Activated CD8-positive, alpha-beta memory T cell treated with anti-CD3 and anti-CD28 coated beads for 36 hours (primary cell): Measurements from ENCODE around the gene ANO3. TPM values are rescaled to one million over a fixed set of nuclear protein-coding genes. Genes with fewer than 3 reads are reported as not detected.
"Not testable (repeated sequence)": the region's sequence is repeated elsewhere in the genome, so short reads cannot be mapped to it uniquely, and the experiment has no call there.

Source experiments
- CTCF ChIA-PET: fragments of 350-600 bp; sonication (Branson Sonifier 250); formaldehyde crosslinking; loops from one replicate; lab custom pipeline; 2021; ENCODE audit warnings: antibody characterized with exemption; lab: Charles Lee
- POLR2A ChIA-PET: fragments of 350-600 bp; sonication (Branson Sonifier 250); formaldehyde crosslinking; loops from one replicate; lab custom pipeline; 2021; ENCODE audit warnings: antibody characterized with exemption; lab: Charles Lee
- total RNA-seq, 2 experiments: library from RNA; stranded (reverse); gene quantifications; one replicate each; pipeline ENCODE4 v1.2.3, GENCODE V29; 2021

The ANO3 gene
- total RNA-seq, 2 experiments from 2014 or later, result not detected

GRCh38 chr11:26607725-26608506, 276.0 kb downstream of the ANO3 start:
- POLR2A ChIA-PET, result no interaction called here
- CTCF ChIA-PET, result no interaction called here

- POLR2A ChIA-PET, result no interaction called here
Measured at GRCh38 chr11:26608507-26609146, 276.7 kb downstream of the ANO3 start.

GRCh38 chr11:26613759-26614158, 281.8 kb downstream of the ANO3 start:
- POLR2A ChIA-PET, result no interaction called here

More at GRCh38 chr11:26608507-26609146, 276.7 kb downstream of the ANO3 start:
- CTCF ChIA-PET, result no interaction called here

DNA sequence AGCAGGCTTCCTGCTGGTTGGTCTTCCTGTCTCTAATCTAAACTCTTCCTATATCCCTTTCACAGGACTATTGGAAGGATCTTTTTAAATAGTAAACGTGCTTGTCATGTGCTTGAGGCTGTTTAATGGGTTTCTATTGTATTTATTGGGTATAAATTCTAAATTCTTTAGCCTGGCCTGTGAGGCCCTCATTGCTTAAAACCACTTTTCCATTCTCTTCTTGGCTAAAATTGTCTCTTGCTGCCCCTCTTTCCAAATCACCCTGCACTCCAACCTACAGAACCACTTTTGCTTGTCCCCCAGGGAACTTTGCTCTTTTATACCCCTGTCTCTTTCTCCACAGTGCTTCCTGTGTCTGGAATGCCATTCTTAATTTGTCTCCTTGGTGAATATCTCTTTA, 286.5 kb downstream of the ANO3 start:
- ChIA-PET POLR2A (no interaction called here), CTCF (no interaction called here)

More at GRCh38 chr11:26613759-26614158, 281.8 kb downstream of the ANO3 start:
- CTCF ChIA-PET, result no interaction called here

DNA sequence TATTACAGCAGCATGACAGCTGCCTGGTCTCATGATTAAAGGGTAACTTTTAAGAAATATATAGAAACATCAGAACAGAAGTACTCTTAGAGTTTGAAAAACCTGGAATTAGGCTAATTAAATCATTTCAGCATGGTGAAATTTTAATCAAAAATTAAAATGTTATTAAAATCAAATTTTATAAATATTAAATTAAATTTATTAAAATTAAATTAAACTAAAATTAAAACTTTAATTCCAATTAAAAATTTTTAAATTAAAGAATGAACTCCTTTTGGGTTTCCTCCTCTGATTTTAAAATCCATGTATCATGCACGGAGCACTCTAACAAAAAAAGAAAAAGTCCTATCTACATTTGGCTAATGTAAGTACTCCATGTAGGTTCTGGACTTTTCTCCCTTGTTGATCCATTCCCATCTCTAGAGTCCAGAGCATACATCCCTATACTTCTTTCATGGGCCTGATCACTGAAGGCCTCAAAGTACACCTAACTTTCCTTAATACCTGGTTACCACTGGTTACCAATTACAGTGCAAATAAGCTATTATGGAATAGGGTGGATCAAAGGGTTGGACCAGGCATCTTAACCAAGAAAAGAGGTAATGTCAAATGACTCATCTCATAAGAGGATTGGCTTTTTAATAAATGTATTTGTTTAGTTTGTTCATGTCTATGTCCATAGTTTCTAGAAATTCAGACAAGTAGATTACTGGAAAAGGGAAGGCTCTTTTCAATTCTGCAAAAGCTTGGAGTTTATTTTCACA, 288.5 kb downstream of the ANO3 start:
- CTCF ChIA-PET, result no interaction called here

DNA sequence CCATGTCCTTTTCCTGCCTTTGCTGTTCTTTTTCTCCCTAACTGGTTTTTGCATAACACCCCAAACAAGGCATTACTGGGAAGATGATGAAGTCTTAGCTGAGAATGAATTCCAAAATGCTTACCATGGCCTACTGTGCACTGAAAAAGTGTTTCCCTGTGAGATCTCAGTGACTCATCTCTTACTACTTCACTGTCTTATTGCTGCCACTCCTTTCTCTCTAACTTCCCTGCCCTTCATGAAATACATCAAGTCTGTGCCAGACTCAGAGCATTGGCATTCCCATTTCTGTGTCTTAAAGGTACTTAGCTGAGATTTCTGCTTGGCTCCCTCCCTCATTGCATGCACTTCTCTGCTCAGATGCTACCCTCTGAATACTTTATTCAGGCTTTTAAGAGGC, 289.2 kb downstream of the ANO3 start:
- ChIA-PET POLR2A (no interaction called here), CTCF (no interaction called here)

More for the DNA sequence above, 288.5 kb downstream of the ANO3 start:
- POLR2A ChIA-PET, result no interaction called here

DNA sequence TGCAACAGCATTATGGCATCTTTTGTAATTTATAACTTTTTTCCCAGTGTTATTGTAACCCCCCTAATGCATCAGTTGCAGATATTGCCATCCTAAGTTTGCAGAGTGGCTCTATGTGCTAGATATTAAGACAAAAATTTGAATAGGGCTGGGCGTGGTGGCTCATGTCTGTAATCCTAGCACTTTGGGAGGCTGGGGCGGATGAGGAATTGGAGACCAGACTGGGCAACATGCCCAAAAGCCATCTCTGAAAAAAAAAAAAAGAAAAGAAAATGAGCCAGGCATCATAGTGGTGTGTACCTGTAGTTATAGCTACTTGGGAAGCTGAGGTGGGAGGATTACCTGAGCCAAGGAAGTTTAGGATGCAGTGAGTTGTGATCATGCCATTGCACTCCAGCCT, 290.3 kb downstream of the ANO3 start:
- ChIA-PET CTCF (no interaction called here), POLR2A (no interaction called here)

- POLR2A ChIA-PET, result no interaction called here
- CTCF ChIA-PET, result no interaction called here
Measured at GRCh38 chr11:26623076-26623659, 291.2 kb downstream of the ANO3 start.

DNA sequence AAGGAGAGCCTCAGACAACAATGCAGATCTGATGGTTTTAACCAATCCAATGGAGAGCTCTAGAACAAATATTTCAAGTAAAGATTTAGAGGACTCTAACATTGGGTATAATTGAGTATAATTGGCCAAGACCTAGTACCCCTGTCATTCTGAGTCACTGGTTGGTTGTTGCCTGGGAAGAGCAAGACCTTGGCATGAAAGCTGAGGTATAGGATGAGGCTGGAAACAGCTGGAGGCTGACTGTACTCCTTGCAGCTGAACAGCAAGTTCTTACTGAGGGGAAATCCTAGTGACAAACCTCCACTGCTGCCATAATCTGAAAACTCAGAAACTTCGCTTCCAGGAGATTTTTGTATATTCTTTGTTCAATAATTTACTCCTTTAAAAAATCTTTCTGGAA, 294.4 kb downstream of the ANO3 start:
- CTCF ChIA-PET, result no interaction called here
- POLR2A ChIA-PET, result no interaction called here

GRCh38 chr11:26632691-26633159, 300.8 kb downstream of the ANO3 start:
- CTCF ChIA-PET, result no interaction called here
- POLR2A ChIA-PET, result no interaction called here

DNA sequence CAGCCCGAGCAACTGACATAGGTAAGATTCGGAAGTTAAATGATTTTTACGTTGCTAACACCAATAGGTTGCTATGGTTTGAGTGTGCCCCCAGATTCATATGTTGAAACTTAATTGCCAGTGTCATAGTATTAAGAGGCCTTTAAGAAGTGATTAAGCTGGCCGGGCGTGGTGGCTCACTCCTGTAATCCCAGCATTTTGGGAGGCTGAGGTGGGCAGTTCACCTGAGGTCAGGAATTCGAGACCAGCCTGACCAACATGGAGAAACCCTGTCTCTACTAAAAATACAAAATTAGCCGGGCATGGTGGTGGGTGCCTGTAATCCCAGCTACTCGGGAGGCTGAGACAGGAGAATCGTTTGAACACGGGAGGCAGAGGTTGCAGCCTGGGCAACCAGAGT, 311.4 kb downstream of the ANO3 start:
- POLR2A ChIA-PET, CTCF ChIA-PET: not testable (repeated sequence)

- ChIA-PET CTCF (no interaction called here), POLR2A (no interaction called here)
Measured at GRCh38 chr11:26649884-26650283, 318.0 kb downstream of the ANO3 start.

GRCh38 chr11:26651916-26652315, 320.0 kb downstream of the ANO3 start:
- CTCF ChIA-PET, result no interaction called here
- POLR2A ChIA-PET, result no interaction called here

GRCh38 chr11:26655287-26655686, 323.4 kb downstream of the ANO3 start:
- POLR2A ChIA-PET, result no interaction called here

DNA sequence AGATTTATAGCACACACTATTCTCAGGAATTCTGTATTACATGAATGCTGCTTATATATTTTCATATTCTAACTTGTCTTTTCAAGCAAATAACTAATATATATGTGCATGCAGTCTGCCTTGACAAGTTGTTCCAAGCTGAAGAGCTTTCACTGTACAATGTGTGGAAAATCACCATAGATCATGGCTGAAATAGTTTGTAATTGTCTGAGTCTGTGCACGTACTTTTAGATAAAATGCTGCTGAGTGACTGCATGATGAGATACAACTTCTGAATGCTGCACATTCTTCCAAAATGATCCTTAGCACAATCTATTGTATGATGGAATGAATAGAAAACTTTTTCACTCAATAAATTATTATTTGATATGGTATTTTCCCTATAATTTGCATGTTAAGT, 331.0 kb downstream of the ANO3 start:
- ChIA-PET CTCF (interaction anchor here (0.7 kb wide), 1 partner anchor 26 kb away, joined by 3 read pairs; no protein-coding TSS in a partner anchor), POLR2A (no interaction called here)

More at GRCh38 chr11:26655287-26655686, 323.4 kb downstream of the ANO3 start:
- CTCF ChIA-PET, result no interaction called here

DNA sequence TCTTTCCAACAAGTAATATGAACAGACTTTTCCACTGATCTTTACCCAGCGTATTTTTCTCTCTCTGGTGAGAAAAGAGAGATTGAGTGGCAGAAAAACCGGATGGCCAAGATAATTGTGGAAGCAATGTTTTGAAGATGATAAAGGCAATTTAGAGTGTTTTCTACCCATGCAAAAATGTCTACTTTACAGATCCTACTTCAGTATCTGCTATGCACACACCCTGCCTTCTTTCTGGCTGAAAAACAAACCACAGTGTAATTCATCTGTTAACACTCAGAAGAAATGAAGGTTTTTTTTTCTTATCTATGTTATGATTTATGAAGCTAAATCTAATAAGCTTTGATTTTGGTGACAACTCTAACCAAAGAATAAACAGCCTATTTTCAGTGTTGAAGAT, 333.1 kb downstream of the ANO3 start:
- POLR2A ChIA-PET, result no interaction called here
- CTCF ChIA-PET, result no interaction called here

GRCh38 chr11:26665946-26666345, 334.0 kb downstream of the ANO3 start:
- CTCF ChIA-PET, result no interaction called here
- POLR2A ChIA-PET, result no interaction called here

GRCh38 chr11:26675233-26675928, 343.5 kb downstream of the ANO3 start:
- CTCF ChIA-PET, result no interaction called here

DNA sequence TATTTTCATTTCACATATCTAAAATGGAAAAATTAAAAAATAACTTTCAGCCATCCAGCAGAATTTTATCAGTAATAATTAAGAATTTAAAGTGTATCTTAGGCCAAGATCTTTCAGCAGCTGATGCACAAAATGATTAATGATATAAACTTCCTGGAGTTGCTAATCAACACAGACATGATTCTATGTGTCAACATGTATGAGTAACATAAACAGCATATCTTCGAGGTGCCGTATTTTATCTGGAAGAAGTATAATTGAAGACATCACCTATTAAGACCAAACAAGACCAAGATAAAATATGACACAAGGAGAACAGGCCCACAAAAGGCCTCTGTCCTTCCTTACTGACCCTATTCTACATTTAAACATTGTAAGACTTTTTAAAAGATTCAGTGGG, 344.7 kb downstream of the ANO3 start:
- ChIA-PET POLR2A (no interaction called here), CTCF (no interaction called here)

More at GRCh38 chr11:26675233-26675928, 343.5 kb downstream of the ANO3 start:
- POLR2A ChIA-PET, result no interaction called here
